Activated CD4-positive, alpha-beta T cell treated with anti-CD3 and anti-CD28 coated beads, Interleukin-2, amount 50 U/mL, for 4 hours (primary cell): Measurements from ENCODE around the gene VCL.
"Not testable (repeated sequence)": the region's sequence is repeated elsewhere in the genome, so short reads cannot be mapped to it uniquely, and the experiment has no call there.

ENCODE experiments used
- DNase-seq, 2 experiments: peaks; one replicate each; pipeline ENCODE4 v3.0.0-alpha.2; 2020

VCL gene

GRCh38 chr10:73973427-73973826, 24.5 kb upstream of the VCL start:
- no peak for DNase-seq

GRCh38 chr10:73974309-73974946, 23.5 kb upstream of the VCL start:
- no peak for DNase-seq

GRCh38 chr10:73975388-73975787, 22.5 kb upstream of the VCL start:
- no peak for DNase-seq

- DNase-seq: no peak
Observed at GRCh38 chr10:73979141-73979808, 18.6 kb upstream of the VCL start.

GRCh38 chr10:73979809-73980433, 18.0 kb upstream of the VCL start:
- no peak for DNase-seq

- DNase-seq: no peak
Observed at GRCh38 chr10:73981812-73982211, 16.1 kb upstream of the VCL start.

- no peak for DNase-seq
Observed at GRCh38 chr10:73983096-73984047, 14.5 kb upstream of the VCL start.

GRCh38 chr10:73989594-73990150, 8.2 kb upstream of the VCL start:
- DNase-seq: no peak

- no peak for DNase-seq
Observed at GRCh38 chr10:73991203-73991883, 6.6 kb upstream of the VCL start.

GRCh38 chr10:73991884-73992245, 6.1 kb upstream of the VCL start:
- DNase-seq: peak; percentile 70 to 72

GRCh38 chr10:73992899-73993788, 4.8 kb upstream of the VCL start:
- DNase-seq: no peak

GRCh38 chr10:73995035-73995358, 2.9 kb upstream of the VCL start:
- no peak for DNase-seq

GRCh38 chr10:73997461-73997786, 492 bp upstream of the VCL start:
- DNase-seq: peak; percentile 67 to 69

GRCh38 chr10:73998623-73998928, 660 bp downstream of the VCL start:
- peak in 1 of 2 experiments; percentile 3 for DNase-seq

GRCh38 chr10:73998929-73999691, 1.2 kb downstream of the VCL start:
- no peak for DNase-seq

GRCh38 chr10:73999703-74000102, 1.8 kb downstream of the VCL start:
- DNase-seq: no peak

- DNase-seq: not testable (repeated sequence)
Observed at GRCh38 chr10:74000244-74000643, 2.3 kb downstream of the VCL start.

- DNase-seq: no peak
Observed at GRCh38 chr10:74000892-74001669, 3.2 kb downstream of the VCL start.

- no peak for DNase-seq
Observed at GRCh38 chr10:74006269-74006668, 8.4 kb downstream of the VCL start.

- DNase-seq: no peak
Observed at GRCh38 chr10:74008212-74008731, 10.4 kb downstream of the VCL start.
